ENCODE results near the gene C1orf159.
"Not testable (repeated sequence)": the region's sequence is repeated elsewhere in the genome, so short reads cannot be mapped to it uniquely, and the experiment has no call there.

C1orf159 gene

GRCh38 chr1:1059494-1060280, 56.2 kb downstream of the C1orf159 start:
- H3K9me3 ChIP-seq (ENCODE audit: severe bottlenecking), result no peaks in the 10 kb centered on the region
- peaks cover 17% of the 10 kb centered on the region for H3K4me1 ChIP-seq (ENCODE audit: insufficient read depth, poor library complexity, severe bottlenecking)
- DNase-seq (ENCODE audit: low spot score) (no peak), ATAC-seq (ENCODE audit: low read depth) (peak; percentile 54)
- no peak overlapping the region for H3K27ac ChIP-seq (ENCODE audit: poor library complexity, severe bottlenecking)
- peaks cover 6% of the 10 kb centered on the region for H3K36me3 ChIP-seq (ENCODE audit: low read depth)
- TF ChIP-seq CTCF (IDR thresholded peaks at IDR 0.05; ENCODE audit: poor library complexity, severe bottlenecking), result peak; percentile 26
- H3K27me3 ChIP-seq (ENCODE audit: insufficient read depth, poor library complexity, severe bottlenecking), result no peaks in the 10 kb centered on the region
- peak overlapping the region; percentile 32 for H3K4me3 ChIP-seq (ENCODE audit: severe bottlenecking)

GRCh38 chr1:1058921-1059493, 56.9 kb downstream of the C1orf159 start:
- H3K4me3 ChIP-seq (ENCODE audit: severe bottlenecking), result peak overlapping the region; percentile 32
- H3K27ac ChIP-seq (ENCODE audit: poor library complexity, severe bottlenecking), result no peak overlapping the region
- peak; percentile 48 for TF ChIP-seq CTCF (IDR thresholded peaks at IDR 0.05; ENCODE audit: poor library complexity, severe bottlenecking)
- ATAC-seq (ENCODE audit: low read depth), result peak; percentile 31
- no peak for DNase-seq (ENCODE audit: low spot score)
- H3K36me3 ChIP-seq (ENCODE audit: low read depth), result peaks cover 12% of the 10 kb centered on the region
- H3K9me3 ChIP-seq (ENCODE audit: severe bottlenecking), result no peaks in the 10 kb centered on the region
- peaks cover 12% of the 10 kb centered on the region for H3K4me1 ChIP-seq (ENCODE audit: insufficient read depth, poor library complexity, severe bottlenecking)
- H3K27me3 ChIP-seq (ENCODE audit: insufficient read depth, poor library complexity, severe bottlenecking), result no peaks in the 10 kb centered on the region

- Histone ChIP-seq H3K27ac (ENCODE audit: poor library complexity, severe bottlenecking) (no peak overlapping the region), H3K4me3 (ENCODE audit: severe bottlenecking) (no peak overlapping the region), H3K4me1 (ENCODE audit: insufficient read depth, poor library complexity, severe bottlenecking) (peaks cover 5% of the 10 kb centered on the region), H3K36me3 (ENCODE audit: low read depth) (peaks cover 20% of the 10 kb centered on the region), H3K9me3 (ENCODE audit: severe bottlenecking) (no peaks in the 10 kb centered on the region), H3K27me3 (ENCODE audit: insufficient read depth, poor library complexity, severe bottlenecking) (no peaks in the 10 kb centered on the region)
- ATAC-seq (ENCODE audit: low read depth), result peak; percentile 43
- no peak for DNase-seq (ENCODE audit: low spot score)
- TF ChIP-seq CTCF (IDR thresholded peaks at IDR 0.05; ENCODE audit: poor library complexity, severe bottlenecking), result no peak
Observed at GRCh38 chr1:1058088-1058905, 57.6 kb downstream of the C1orf159 start.

GRCh38 chr1:1057769-1058087, 58.2 kb downstream of the C1orf159 start:
- not testable (repeated sequence) for DNase-seq (ENCODE audit: low spot score); H3K4me3 ChIP-seq (ENCODE audit: severe bottlenecking); ATAC-seq (ENCODE audit: low read depth); H3K9me3 ChIP-seq (ENCODE audit: severe bottlenecking); H3K27ac ChIP-seq (ENCODE audit: poor library complexity, severe bottlenecking); H3K27me3 ChIP-seq (ENCODE audit: insufficient read depth, poor library complexity, severe bottlenecking); H3K4me1 ChIP-seq (ENCODE audit: insufficient read depth, poor library complexity, severe bottlenecking)
- H3K36me3 ChIP-seq (ENCODE audit: low read depth), result peaks cover 25% of the 10 kb centered on the region

- no peak for ATAC-seq (ENCODE audit: low read depth)
- H3K27ac ChIP-seq (ENCODE audit: poor library complexity, severe bottlenecking), result no peak overlapping the region
- H3K4me3 ChIP-seq (ENCODE audit: severe bottlenecking), result no peak overlapping the region
- H3K9me3 ChIP-seq (ENCODE audit: severe bottlenecking), result no peaks in the 10 kb centered on the region
- H3K4me1 ChIP-seq (ENCODE audit: insufficient read depth, poor library complexity, severe bottlenecking), result no peaks in the 10 kb centered on the region
- H3K27me3 ChIP-seq (ENCODE audit: insufficient read depth, poor library complexity, severe bottlenecking), result no peaks in the 10 kb centered on the region
- no peak for DNase-seq (ENCODE audit: low spot score)
- TF ChIP-seq CTCF (IDR thresholded peaks at IDR 0.05; ENCODE audit: poor library complexity, severe bottlenecking), result no peak
- peaks cover 38% of the 10 kb centered on the region for H3K36me3 ChIP-seq (ENCODE audit: low read depth)
Observed at GRCh38 chr1:1055841-1056736, 59.8 kb downstream of the C1orf159 start.
